Cerebellar cortex (tissue), 1 donor: ENCODE data around the gene TBC1D13.
"Not testable (repeated sequence)": the region's sequence is repeated elsewhere in the genome, so short reads cannot be mapped to it uniquely, and the experiment has no call there.

Experiments
- DNase-seq: peaks from one replicate; pipeline ENCODE4 v3.0.0-alpha.2; 2015; ENCODE audit warnings: low spot score

Gene TBC1D13

DNA sequence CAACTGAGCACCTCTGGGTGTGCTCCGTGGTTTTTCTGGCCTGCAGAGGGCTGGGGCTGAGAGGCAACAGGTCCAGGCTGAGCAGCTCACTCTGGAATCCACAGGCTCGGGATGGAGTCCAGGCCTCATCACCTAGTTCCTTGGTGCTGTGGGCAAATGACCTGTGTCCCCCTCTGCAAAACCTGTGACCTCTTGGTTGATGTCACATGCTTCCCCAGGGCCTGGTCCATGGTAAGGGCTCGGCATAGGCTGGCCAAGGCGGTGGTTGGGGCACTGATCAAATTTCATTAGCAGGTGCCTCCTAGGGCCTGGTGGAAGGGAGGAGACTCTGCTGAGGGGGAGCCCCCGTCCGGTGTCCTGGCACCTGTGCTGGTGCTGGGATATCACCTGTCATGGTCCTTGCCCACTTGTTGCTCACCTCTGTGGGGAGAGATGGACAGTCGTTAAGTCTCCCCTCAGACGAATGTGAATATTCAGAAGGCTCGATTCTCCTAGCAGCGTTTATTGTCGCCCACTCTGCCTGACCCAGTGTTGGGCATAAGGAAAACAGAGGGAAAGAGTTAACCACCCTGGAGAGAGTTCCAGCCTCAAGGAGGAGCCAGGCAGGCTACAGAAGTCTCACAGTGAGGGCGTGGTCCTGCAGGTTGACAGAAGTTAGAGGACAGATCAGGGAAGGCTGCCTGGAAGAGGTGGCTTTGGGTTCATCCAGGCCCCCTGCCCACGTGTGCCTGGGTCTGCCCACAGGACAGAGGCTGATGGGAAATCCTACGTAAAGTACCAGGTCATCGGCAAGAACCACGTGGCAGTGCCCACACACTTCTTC is 34.7 kb downstream of the TBC1D13 start:
- DNase-seq: no peak

DNA sequence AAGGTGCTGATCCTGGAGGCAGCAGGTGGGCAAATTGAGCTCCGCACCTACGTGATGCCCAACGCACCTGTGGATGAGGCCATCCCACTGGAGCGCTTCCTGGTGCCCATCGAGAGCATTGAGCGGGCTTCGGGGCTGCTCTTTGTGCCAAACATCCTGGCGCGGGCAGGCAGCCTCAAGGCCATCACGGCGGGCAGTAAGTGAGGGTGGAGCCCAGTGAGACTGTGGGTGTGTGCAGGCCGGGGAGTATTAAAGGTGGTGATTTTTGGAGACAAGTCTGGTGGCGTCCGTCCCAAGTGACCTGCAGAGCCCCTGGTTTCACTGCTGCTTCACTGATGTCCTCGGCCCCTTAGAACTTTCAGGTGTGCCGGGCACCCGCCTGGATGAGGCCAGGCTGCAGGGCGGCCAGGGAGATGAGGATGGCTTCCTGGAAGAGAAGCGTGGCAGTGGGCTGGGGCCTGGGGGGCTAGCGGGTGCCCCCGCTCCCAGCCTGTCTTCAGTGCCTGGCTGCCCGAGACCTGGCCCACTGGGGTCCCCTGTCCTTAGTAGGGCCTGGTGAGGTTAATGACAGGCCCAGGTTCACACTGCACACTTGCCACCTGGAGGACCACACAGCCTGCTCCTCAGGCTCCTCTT is 35.5 kb downstream of the TBC1D13 start:
- DNase-seq: no peak

DNA sequence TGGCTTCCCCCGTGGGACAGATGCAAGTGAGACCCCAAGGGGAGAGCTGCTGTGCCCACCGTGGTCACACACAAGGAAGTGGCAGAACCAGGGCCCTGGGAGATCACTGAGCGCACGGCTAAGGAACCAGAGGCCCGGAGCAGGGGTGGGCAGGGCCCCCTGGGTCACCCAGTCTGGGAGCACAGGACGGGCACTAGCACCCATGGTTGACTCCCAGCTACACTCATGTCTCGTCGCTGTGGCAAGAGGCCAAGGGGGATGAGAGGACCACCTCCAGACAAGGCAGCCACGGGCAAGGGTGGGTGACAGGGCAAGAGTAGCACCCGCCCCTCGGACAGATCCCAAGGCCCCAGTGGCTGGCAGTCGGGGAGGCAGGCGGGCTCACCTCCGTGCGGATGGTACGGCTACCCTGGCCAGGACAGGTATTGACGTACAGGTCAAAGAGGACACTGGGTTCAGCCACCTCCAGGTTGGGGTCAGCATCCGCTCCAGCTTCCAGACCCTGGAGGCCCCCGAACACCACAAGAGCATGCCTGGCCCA is 36.4 kb downstream of the TBC1D13 start:
- DNase-seq: no peak

DNA sequence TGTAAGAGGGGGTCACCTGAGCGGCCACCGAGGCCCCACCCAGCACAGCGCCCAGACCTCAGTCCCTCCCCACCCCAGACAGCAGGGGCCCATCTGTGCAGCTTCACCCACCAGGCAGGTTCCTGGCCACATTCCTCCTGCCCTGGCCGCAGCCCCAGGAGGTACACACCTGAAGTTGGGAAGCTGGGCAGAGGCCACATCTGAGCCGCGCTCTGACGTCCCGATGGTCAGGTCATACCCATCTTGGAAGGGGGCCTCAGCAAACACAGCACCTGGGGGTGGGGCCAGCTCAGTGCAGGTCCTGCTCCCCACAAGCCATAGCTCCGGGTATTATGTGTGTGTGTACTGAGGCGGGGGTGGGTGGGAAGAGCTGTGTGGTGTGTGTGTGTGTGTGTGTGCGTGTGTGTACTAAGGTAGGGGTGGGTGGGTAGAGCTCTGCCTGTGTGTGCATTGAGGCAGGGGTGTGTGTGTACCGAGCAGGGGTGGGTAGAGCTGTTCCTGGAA is 36.9 kb downstream of the TBC1D13 start:
- DNase-seq: no peak

DNA sequence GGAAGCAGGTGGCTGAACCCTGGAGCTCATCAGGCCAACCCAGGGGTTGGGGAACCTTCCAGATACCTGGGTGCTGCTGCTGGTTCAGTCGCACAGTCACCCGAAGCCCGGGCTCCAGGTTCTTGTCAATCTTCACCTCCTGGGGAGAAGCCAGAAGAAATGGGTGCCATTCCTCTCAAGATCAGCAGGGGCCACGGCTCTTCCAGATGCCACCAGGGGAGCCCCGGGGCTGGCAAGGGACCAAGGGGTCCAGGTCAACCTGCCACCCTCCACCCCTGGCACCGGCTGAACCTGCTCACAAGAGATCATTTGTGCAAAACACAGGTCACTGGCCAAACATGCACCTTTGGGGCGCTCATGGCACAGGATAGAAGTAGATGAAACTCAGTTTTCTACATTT is 37.9 kb downstream of the TBC1D13 start:
- DNase-seq: no peak

DNA sequence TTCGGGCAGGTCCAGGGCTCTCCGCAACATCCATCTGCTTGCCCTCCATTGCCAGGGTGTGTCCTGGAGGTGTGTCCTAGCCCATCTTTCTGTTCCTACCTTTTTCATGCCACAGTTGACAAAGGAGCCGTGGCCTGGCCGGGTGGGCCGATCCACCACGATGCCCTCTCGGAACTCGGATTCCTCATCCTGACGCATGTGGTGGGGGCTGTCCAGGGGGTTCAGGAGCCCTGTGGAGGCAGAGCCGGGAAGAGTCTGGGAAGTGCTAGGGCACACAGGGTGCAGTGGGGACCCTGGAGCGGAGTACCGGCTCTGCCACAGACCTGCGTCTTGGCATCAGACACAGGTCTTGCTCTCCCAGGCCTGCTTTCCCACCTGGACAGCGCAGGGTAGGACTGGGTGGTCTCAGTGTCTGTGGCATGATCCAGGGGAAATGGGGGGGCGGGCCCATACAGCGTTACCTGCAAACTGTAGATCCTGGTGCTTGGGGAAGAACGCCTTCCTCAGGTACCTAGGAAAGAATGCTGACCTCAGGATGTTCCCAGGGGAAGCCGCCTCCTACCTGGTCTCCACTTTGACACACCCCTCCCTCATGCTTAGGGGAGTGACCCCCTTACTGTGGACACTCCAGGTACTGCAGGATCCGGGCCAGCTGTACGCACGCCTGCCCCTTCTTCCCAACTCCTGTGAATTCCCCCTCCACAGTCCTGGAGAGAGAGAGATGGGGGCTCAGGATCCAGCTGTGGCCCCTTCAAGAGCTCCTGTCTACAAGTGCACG is 39.1 kb downstream of the TBC1D13 start:
- no peak for DNase-seq

DNA sequence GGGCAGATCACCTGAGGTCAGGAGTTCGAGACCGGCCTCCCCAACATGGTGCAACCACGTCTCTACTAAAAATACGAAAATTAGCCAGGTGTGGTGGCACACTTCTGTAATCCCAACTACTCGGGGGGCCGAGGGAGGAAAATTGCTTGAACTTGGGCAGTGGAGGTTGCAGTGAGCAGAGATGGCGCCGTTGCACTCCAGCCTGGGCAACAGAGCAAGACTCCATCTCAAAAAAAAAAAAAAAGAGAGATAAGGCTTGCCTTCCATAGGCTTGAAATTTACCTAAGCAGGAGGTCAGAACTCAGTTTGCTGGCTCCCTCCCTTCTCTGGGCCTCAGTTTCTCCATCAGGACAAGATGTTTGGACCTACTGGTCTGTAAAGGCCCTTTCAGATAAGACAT is 41.2 kb downstream of the TBC1D13 start:
- DNase-seq: no peak

DNA sequence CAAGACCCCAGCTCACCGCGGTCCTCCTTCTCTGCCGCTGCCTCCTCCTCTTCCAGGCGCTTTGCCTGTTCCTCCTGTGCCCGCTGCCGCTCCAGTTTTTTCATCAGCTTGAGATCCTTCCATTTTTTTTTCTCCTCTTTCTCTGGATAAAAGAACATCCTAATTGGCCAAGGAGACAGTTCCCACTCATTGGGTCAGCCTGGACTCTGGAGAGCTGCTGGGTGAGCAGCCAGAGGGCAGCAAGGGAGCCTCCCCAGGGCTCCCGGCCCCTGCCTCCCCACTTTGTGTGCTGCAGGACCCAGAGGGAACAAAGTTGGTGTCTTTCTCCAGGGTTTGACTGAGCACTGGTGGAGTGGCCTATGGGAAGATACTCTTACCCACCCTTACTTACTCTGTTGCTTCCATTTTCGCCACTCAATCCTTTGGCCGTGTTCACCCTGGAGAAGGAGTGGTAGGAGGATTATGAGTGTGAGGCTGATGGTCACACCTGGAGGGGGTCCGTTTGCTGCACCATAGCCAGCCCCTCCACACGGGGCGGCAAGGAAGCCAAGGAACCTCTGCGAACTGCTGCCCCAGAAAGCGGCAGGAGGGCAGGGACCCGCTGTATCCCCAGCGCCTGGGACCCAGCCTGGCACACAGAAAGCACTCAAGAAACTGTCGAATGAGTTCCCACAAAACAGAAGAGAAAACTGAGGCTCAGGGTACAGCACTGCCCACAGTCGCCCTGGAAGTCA is 41.8 kb downstream of the TBC1D13 start:
- DNase-seq: no peak

DNA sequence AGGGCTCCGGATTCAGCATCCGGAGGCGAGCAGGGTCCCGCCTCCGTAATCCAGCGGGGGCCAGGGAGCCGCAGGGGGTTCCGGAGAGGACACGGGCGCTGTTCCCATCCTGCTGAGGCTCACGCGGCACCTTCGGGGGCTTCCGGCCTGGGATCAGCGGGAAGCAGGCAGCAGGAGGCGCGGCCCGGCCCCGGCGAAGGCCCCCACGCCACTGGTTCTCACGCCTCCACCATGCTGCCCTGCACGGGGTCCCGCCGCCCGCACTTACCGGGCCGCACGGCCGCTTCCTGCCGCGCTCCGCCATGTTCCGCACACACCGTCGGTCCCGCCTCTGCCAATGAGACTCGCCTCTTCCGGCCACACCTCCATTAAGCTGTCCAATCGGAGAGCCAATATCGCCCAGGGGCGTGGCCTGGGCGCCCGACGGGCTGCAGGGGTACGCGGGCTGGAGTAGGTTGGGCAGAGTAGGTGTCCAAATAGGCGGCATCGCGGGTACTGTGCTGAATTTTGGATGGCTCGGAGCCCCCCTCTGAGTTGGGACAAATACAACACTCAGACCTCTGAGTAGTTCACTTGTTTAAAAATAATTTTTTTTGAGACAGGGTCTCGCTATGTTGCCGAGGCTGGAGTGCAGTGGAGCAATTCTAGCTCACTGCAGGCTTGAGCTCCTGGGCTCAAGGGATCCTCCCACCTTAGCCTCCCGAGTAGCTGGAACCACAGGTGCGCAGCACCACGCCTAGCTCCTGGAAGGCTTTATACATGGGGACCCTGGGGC is 42.6 kb downstream of the TBC1D13 start, which contains the start of gene SPOUT1:
SPOUT1 (minus strand) TSS at position 318 of the 775 bp plus-strand sequence; CDS start at position 304, 14 bp downstream.
- DNase-seq: peak; percentile 94

DNA sequence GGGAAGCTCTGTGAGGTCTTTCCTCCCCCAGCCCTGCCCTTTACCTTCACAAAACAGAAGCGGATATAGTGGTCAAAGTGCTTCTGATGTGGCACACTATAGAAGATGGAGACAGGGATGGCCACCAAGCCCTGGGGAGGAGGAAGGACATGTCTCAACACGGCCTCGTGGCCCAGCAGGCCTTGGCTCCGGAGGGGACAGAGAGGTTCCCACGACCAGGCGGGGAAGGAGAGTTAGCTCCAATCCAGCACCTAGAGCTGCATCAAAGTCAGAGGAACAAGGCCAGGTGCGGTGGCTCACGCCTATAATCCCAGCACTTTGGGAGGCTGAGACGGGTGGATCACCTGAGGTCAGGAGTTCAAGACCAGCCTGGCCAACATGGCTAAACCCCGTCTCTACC is 46.6 kb downstream of the TBC1D13 start:
- no peak for DNase-seq

DNA sequence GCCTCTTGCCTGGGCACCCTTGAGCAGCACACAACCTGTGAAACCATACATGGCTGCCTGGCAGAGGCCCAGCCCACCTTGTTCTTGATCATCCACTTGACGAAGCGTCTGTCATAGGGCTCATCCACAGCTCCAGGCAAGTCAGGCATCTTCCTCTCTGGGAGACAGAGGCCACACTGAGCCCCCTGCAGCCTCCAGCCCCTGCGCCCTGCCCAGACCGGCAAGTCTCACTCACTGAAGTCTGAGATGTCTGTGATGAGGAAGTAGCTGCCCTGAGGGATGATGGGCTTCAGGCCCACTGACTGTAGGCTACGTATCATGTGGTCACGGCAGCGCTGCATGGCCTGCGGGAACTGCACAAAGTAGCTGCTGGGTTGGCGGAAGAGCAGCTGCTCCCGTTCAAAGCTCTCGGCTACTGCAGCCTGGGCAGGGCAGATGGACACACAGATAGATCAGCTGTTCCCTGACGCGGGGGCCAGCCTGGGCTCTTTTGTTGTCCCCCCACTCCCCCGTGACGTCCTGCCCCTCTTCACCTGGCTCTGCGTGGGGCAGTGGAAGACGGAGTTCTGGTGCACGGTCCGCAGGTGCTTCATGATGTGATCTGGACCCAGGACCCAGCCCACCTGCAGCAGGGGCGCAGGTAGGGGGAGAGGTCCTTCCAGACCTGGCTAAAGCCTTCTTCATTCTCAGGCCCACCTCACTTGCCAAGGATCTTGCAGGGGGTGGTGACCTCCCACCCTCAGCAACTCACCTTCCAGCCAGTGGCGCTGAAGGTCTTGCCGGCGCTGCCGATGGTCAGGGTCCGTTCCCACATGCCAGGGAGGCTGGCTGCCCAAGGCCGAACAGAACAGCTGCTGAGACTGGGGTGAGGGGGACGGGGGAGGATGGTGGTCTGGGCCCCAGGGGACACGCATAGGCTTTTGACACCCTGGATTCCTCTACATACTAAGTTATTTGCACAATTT is 48.5 kb downstream of the TBC1D13 start:
- no peak for DNase-seq

DNA sequence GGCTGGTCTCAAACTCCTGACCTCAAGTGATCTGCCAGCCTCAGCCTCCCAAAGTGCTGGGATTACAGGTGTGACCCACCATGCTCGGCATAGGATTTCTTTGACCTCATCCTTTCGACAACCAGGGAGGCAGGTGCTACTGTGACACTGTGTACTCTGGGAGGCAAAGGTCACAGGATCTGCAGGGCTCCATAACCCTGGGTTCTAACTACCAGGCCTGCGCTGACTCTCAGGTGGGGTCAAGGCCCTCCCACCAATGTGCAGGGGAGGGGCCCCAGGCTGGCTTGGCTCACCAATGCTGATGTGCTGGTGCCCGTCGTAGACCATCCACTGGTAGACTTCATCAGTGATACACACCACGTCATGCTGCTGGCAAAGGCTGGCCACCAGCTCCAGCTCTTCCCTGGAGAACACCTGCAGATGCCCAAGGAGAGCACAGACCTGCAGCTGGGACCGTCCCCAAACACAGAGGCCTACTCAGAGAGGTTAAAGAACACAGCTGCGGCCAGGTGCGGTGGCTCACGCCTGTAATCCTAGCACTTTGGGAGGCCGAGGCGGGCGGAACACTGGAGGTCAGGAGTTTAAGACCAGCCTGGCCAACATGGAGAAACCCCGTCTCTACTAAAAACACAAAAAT is 49.6 kb downstream of the TBC1D13 start:
- DNase-seq: no peak

DNA sequence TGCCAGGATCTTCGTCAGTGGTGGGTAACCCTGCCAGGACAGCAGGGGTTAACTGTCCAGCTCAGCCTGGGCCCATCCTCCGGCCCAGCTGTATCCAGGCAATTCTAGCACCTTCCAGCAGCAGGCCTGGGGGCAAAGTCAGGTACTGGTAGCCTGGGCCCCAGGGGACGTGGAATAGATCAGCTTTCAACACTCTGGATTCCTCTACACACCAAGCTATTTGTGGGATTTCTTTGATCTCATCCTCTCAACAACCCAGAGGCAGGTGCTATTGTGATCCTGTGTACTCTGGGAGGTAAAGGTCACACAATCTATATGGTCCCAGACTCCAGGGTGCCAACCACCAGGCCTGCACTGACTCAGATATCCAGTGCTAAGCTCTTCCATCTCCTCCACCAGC is 51.3 kb downstream of the TBC1D13 start:
- no peak for DNase-seq

DNA sequence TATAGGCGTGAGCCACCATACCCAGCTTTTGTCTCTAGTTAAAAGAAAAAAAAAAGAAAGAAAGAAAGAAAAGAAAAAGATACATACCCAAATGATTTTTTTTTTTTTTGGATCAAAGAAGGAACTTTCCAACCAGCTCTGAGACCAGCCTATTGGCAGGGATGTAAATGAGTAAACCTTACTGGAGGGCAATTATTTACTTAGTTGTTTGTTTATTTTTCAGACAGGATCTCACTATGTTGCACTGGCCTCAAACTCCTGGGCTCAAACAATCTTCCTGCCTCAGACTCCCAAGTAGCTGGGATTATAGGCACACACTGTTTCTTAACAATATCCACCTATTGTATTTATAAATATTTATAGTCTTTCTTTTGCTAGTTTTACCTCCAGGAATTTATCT is 53.5 kb downstream of the TBC1D13 start:
- no peak for DNase-seq

DNA sequence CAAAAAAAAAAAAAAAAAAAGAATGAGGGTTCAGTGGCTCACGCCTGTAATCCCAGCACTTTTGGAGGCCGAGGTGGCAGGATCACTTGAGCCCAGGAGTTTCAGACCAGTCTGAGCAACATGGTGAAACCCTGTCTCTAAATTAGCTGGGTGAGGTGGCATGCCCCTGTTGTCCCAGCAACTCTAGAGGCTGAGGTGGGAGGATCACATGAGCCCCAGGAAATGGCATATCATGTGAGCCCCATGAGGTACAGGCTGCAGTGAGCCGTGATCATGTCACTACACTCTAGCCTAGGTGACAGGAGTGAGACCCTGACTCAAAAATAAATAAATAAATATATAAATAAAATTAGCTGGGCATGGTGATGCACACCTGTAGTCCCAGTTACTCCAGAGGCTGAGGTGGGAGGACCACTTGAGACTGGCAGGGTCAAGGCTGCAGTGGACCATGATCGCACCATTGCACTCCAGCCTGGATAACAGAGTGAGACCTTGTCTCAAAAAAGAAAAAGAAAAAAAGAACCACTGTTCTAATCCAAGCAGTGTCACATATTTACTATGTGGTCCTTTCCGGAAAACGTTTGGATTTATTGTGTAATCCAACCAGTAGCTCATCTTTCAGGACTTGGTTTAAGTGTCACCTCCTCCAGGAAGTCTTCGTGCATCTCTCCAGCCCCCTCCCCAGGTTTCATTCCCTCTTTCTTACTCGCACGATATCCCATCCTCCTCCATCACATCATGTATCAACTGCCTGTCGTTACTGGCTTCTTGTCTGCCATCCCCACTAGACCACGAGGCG is 54.8 kb downstream of the TBC1D13 start:
- no peak for DNase-seq

DNA sequence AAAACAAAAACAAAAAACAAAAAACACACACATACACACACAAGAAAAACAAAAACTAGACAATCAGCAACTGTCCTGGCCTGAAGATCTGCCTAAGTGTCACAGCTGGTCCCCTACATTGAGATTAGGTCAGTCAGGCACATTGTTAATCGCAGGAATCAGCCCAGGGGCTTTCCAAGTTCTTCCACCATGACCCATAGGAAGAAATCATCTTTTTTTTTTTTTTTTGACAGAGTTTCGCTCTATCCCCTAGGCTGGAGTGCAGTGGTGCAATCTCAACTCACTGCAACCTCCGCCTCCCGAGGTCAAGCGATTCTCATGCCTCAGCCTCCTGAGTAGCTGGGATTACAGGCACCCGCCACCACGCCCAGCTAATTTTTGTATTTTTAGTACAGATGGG is 56.1 kb downstream of the TBC1D13 start:
- not testable (repeated sequence) for DNase-seq

DNA sequence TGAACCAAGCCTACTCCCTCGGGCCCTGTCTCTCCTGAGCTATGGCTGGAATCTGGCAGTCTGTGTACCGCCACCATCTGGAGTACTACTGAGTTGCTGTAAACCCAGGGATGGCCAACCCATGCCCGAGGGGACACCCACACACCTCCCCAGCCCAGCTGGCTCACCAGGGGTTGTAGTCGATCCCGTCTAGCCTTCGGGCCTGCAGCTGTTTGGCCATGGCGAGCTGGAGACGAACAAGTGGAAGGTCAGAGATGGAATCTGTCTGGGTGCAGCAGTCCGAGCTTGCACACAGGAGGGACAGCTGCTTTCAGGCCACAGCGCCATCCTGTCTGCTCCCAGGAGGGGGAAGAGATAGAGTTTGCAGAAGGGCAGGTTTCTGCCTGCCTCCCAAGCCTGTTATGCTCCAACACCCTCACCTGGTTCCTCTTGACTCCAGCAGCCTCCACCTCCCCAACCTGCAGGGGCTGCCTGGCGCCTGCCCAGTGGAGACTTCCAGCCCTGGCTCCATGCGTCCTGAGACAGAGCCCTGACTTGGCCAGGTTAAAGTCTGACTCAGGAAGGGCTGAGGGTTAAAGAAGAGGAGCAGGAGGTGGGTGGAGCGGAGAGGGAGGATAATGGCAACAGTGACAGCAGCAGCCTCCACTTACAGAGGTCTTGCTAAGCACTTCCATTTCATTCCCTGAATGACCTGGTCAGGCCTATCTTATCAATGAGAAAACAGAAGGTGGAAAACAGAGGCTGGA is 58.3 kb downstream of the TBC1D13 start:
- peak; percentile 25 for DNase-seq

DNA sequence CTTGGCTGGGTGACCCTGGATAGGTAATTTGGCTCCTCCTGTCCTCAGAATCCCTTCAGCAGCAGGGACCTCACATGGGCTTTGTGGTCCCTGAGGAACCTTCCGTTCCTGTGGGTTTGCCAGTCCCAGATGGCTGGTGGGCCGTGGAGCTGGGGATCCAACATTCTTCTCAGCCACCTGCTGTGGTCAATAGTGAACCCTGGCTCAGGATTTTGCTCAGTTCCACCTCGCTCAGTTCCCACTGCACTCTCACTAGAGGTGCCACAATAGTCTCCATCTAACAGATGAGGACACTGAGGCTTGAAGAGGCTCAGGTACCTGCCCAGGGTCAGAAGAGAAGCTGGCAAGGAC is 59.6 kb downstream of the TBC1D13 start:
- DNase-seq: no peak
